Measurements from ENCODE around the gene SEZ6. TPM values are rescaled to one million over a fixed set of nuclear protein-coding genes. Genes with fewer than 3 reads are reported as not detected.
A peak's percentile ranks its signal among the peaks of the same experiment; 100 is the strongest.

Gene SEZ6
- total RNA-seq, 1 donor from 2014 or later = 6.7 TPM

GRCh38 chr17:28907709-28908475, 97.9 kb downstream of the SEZ6 start:
- Mint-ChIP-seq H3K4me3 (ENCODE audit: unreplicated experiment) (no peak overlapping the region), H3K9me3 (ENCODE audit: unreplicated experiment) (peaks cover 10% of the 10 kb centered on the region), H3K36me3 (ENCODE audit: unreplicated experiment) (no peaks in the 10 kb centered on the region), H3K27me3 (ENCODE audit: unreplicated experiment) (peaks cover 4% of the 10 kb centered on the region), H3K27ac (ENCODE audit: unreplicated experiment) (peak overlapping the region; percentile 22), H3K4me1 (ENCODE audit: low read depth, unreplicated experiment) (peaks cover 6% of the 10 kb centered on the region)
- TF ChIP-seq CTCF (IDR thresholded peaks at IDR 0.05; ENCODE audit: partially characterized antibody, unreplicated experiment) = no peak
- DNase-seq = no peak

GRCh38 chr17:28906706-28907438, 99.0 kb downstream of the SEZ6 start:
- no peak for TF ChIP-seq CTCF (IDR thresholded peaks at IDR 0.05; ENCODE audit: partially characterized antibody, unreplicated experiment)
- no peak for DNase-seq
- peaks cover 10% of the 10 kb centered on the region for H3K9me3 Mint-ChIP-seq (ENCODE audit: unreplicated experiment)
- peaks cover 6% of the 10 kb centered on the region for H3K27me3 Mint-ChIP-seq (ENCODE audit: unreplicated experiment)
- H3K4me3 Mint-ChIP-seq (ENCODE audit: unreplicated experiment) = no peak overlapping the region
- no peaks in the 10 kb centered on the region for H3K36me3 Mint-ChIP-seq (ENCODE audit: unreplicated experiment)
- peaks cover 8% of the 10 kb centered on the region for H3K4me1 Mint-ChIP-seq (ENCODE audit: low read depth, unreplicated experiment)
- H3K27ac Mint-ChIP-seq (ENCODE audit: unreplicated experiment) = no peak overlapping the region

GRCh38 chr17:28906276-28906675, 99.6 kb downstream of the SEZ6 start:
- no peak for DNase-seq
- peaks cover 7% of the 10 kb centered on the region for H3K27me3 Mint-ChIP-seq (ENCODE audit: unreplicated experiment)
- H3K4me1 Mint-ChIP-seq (ENCODE audit: low read depth, unreplicated experiment) = peaks cover 12% of the 10 kb centered on the region
- H3K27ac Mint-ChIP-seq (ENCODE audit: unreplicated experiment) = no peak overlapping the region
- no peak overlapping the region for H3K4me3 Mint-ChIP-seq (ENCODE audit: unreplicated experiment)
- peaks cover 10% of the 10 kb centered on the region for H3K9me3 Mint-ChIP-seq (ENCODE audit: unreplicated experiment)
- H3K36me3 Mint-ChIP-seq (ENCODE audit: unreplicated experiment) = no peaks in the 10 kb centered on the region
- TF ChIP-seq CTCF (IDR thresholded peaks at IDR 0.05; ENCODE audit: partially characterized antibody, unreplicated experiment) = no peak

Other genes starting within 250 kb of the SEZ6 start
- gene FAM222B, start 163.2 kb downstream of the SEZ6 start, total RNA-seq (ENCODE audit: unreplicated experiment) = 44.0 TPM
- gene ERAL1, start 151.0 kb downstream of the SEZ6 start, total RNA-seq (ENCODE audit: unreplicated experiment) = 53.3 TPM
- 143 TPM for gene FLOT2, start 108.3 kb downstream of the SEZ6 start, total RNA-seq (ENCODE audit: unreplicated experiment)
- gene DHRS13, start 103.0 kb downstream of the SEZ6 start, total RNA-seq (ENCODE audit: unreplicated experiment) = 17.0 TPM
- 59.8 TPM for gene PHF12, start 54.5 kb downstream of the SEZ6 start, total RNA-seq (ENCODE audit: unreplicated experiment)
- 1.4 TPM for gene PIPOX, start 37.1 kb upstream of the SEZ6 start, total RNA-seq (ENCODE audit: unreplicated experiment)
- gene MYO18A, start 174.4 kb upstream of the SEZ6 start, total RNA-seq (ENCODE audit: unreplicated experiment) = 465 TPM
- gene CRYBA1, start 240.8 kb upstream of the SEZ6 start, total RNA-seq (ENCODE audit: unreplicated experiment) = 2.7 TPM